Tongue (tissue), 2 donors: Measurements from ENCODE around the gene PPP4R3A. TPM values are rescaled to one million over a fixed set of nuclear protein-coding genes. Genes with fewer than 3 reads are reported as not detected.
"Not testable (repeated sequence)": the region's sequence is repeated elsewhere in the genome, so short reads cannot be mapped to it uniquely, and the experiment has no call there.

Source experiments
- DNase-seq: peaks from one replicate; pipeline ENCODE4 v3.0.0-alpha.2; 2015
- total RNA-seq: library from RNA; depleted of rRNA; stranded (reverse); fragments of >200 nt; gene quantifications from one replicate; pipeline ENCODE4 v1.2.3, GENCODE V29; 2014

Gene PPP4R3A
- total RNA-seq: 108 TPM

- DNase-seq: peak; percentile 98
Observed at GRCh38 chr14:91510171-91511042, at the start of gene PPP4R3A. Gene PPP4R3A, minus strand, starts transcription at chr14:91510310. Its CDS starts 663 bp downstream, at chr14:91509647.

DNA sequence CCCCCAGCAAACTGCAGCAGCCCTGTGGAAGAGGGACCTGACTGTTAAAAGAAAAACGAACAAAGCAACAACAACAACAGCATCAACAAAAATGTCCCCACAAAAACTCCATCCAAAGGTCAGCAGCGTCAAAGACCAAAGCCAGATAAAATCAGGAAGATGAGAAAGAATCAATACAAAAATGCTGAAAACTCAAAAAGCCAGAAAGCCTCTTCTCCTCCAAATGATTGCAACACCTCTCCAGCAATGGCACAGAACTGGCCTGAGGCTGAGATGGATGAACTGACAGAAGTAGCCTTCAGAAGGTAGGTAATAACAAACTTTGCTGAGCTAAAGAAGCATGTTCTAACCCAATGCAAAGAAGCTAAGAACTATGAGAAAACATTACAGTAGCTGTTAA lies 45.4 kb upstream of the PPP4R3A start:
- DNase-seq: no peak

- DNase-seq: no peak
Observed at GRCh38 chr14:91554535-91555332, 44.6 kb upstream of the PPP4R3A start.

DNA sequence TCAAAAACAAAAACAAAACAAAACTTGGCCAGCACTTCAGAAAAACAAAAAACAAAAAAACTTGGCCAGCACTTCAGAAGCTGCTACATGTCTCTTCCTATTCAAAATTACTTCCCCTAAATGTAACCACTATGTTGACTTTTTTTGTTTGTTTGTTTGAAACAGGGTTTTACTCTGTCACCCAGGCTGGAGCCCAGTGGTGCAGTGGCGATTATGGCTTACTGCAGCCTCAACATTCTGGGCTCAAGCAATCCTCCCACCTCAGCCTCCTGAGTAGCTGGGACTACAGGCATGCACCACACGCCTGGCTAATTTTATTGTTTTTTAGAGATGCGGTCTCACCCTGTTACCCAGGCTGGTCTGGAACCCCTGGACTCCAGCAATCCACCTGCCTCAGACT lies 38.0 kb upstream of the PPP4R3A start:
- no peak for DNase-seq

- DNase-seq: peak; percentile 17
Observed at GRCh38 chr14:91545946-91546716, 36.0 kb upstream of the PPP4R3A start.

- DNase-seq: no peak
Observed at GRCh38 chr14:91545204-91545603, 35.1 kb upstream of the PPP4R3A start.

DNA sequence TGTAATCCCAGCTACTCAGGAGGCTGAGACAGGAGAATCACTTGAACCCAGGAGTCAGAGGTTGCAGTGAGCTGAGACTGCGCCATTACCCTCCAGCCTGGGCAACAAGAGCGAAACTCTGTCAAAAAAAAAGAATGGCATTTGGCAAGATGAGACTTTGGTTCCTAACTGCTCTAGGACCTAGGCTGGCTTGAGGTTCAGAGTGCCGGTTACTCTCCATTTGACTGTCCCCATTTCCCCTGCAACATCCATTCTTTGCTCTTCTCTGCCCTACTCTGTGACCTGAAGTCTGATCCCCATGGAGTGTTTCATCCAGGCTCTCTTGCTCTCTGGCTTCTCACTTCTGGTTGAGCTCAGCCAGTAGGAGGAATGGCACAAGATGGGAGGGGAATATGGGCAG lies 26.2 kb upstream of the PPP4R3A start:
- no peak for DNase-seq

- not testable (repeated sequence) for DNase-seq
Observed at GRCh38 chr14:91534059-91534458, 23.9 kb upstream of the PPP4R3A start.

DNA sequence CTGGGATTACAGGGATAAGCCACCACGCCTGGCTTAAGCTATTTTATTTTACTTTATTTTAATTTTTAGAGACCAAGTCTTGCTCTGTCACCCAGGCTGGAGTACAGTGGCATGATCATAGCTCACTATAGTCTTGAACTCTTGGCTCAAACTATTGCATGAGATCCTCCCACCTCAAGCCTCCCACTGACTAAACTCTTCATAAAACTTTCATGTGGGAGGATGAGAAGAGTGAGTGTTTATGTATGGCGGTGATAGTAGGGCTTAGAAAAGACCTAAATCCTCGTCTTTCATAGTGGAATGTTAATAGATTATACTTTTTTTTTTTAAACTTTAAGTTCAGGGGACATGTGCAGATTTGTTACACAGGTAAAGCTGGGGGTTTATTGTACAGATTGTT lies 23.5 kb upstream of the PPP4R3A start:
- no peak for DNase-seq

- DNase-seq: no peak
Observed at GRCh38 chr14:91523972-91524371, 13.9 kb upstream of the PPP4R3A start.

- no peak for DNase-seq
Observed at GRCh38 chr14:91521061-91521640, 11.0 kb upstream of the PPP4R3A start.

GRCh38 chr14:91520138-91520537 lies 10.0 kb upstream of the PPP4R3A start:
- DNase-seq: no peak

DNA sequence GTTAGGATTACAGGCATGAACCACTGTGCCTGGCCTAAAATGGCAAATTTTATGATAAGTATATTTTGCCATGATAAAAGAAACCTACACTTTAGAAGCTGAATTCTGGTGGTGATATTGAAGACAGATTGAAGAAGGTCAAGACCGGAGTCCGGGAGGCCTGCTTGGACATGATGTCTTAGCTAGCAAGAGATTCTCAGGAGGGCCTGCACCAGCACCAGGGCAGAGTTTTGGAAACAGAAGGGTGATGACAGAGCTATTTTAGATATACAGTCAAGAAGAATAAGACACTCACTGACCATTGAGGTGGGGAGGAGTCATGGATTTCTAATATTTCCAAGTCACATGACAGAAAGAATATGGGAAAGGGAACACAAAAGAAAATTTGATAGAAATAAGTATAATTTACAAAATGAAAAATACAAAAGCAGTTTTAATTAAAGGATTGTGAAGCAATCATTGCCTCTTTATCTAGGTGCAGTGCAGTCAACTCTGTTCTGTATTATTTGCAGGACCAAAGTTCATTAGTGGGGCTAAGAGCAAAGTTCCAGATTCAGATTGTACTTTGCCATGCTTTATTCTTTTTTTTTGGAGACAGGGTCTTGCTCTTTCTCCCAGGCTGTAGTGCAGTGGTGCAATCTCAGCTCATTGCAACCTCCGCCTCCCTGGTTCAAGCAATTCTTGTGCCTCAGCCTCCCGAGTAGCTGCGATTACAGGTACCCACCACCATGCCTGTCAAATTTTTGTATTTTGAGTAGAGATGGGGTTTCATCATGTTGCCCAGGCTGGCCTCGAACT lies 9.3 kb upstream of the PPP4R3A start:
- no peak for DNase-seq

DNA sequence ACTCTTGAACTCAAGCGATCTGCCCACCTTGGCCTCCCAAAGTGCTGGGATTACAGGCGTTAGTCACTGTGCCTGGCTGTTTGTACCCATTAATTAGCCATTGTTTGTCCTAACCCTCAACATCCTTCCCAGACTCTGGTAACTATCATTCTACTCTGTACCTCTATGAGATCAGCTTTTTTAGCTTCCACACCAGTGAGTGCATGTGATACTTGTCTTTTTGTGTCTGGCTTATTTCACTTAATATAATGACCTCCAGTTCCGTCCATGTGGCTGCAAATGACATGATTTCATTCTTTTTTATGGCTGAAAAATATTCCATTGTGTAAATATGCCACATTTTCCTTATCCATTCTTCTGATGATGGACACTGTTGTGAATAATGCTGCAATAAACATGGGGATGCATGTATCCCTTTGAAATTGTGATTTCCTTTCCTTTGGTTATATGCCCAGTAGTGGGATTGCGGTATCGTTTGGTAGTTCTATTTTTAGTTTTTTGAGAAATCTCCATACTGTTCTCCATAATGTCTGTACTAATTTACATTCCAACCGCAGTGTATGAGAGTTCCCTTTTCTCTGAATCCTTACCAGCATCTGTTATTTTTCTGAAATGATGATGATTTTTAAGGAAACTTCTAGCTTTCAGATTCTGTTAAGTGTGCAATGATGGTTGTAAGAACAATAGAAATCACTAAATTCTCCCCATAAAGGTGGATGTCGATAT lies 6.7 kb upstream of the PPP4R3A start:
- DNase-seq: no peak

DNA sequence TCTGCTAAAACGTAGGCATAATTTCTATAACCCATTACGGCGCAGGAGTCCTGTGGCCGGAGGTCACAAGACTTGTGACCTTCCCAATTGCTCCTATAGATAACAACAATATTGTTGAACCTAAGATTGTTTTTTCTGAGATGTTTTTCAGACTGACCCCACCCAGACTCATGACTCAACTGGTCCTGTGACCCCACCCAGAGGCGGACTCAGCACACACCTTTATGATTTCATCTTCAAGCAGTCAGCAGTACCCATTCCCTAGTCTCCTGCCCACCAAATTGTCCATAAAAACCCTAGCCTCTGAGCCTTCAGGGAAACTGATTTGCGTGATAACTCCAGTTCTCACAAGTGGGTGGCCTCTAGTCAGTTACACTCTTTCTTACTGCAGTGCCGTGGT lies 5.9 kb upstream of the PPP4R3A start:
- no peak for DNase-seq

- DNase-seq: no peak
Observed at GRCh38 chr14:91511043-91511383, 903 bp upstream of the PPP4R3A start.

DNA sequence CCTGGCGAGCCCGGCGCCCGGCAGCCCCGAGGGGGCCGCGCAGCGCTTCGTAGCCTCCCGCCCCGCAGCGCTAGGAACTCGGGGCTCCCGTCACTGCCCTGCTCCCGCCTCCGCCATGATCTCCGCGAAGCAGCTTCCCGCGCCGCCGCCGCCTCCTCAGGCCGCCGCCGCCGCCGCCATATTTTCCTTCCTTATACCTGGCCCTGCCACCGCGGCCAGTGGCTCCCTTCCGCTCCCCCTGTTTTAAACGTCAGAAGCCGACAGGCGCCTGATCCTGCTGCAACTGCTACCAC lies 286 bp downstream of the PPP4R3A start:
- DNase-seq: no peak

GRCh38 chr14:91509083-91509877 lies 830 bp downstream of the PPP4R3A start:
- peak; percentile 47 for DNase-seq

- DNase-seq: no peak
Observed at GRCh38 chr14:91508105-91508504, 2.0 kb downstream of the PPP4R3A start.

DNA sequence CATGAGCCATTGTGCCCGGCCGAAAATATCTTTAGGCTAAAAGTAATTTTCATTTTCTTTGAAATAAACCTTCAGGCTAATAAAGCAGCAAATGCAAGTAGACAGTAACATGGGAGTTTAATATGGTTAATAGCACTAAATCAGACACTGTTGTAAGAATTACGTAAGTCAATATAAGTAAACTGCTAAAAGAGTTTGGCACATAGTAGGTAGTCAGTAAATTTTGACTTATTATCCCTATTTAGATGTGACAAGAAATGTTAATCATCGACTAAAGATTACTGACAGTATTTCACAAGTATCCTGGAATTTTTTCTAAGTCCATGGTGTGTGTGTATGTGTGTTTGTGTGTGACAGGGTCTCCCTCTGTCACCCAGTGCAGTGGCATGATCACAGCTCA lies 3.9 kb downstream of the PPP4R3A start:
- no peak for DNase-seq
